Measurements from ENCODE around the gene MAPK8IP3.
A peak's percentile ranks its signal among the peaks of the same experiment; 100 is the strongest.

Gene MAPK8IP3

GRCh38 chr16:1740234-1740633, 34.2 kb downstream of the MAPK8IP3 start:
- DNase-seq (ENCODE audit: low read depth), result no peak

DNA sequence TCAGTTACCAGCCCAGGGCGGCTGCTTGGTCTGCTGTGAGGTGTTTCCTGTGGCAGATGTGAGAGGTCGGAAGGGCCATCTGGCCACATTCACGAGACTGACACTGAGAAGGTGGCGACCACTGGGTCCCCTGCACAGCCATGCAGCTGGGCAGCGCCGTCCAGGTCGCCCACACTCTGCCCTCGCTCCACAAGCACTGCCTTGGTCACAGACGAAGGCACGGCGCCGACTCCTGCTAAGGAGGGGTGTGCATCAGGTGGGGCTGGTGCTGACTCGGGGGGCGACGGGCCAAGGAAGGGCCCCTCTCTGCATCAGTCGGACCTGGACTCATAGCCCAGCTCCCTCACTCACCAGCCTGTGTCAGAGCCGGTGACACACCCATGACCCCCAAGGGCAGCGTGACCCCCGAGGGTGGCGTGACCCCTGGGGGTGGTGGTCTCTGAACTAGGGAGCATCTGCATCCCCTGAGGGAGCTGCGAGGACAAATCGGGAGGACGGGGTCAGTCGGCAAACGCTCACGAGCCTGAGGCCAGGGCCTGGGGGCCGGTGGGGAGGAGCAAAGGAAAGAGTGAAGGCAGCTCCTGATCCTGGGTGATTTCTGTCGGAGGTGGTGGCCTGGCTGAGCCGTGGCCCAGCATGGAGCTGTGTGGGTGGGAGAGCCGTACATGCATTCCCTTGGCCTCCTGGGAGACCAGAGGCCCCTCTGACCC, 34.9 kb downstream of the MAPK8IP3 start:
- DNase-seq (ENCODE audit: low read depth), result no peak

GRCh38 chr16:1741553-1742165, 35.7 kb downstream of the MAPK8IP3 start:
- no peak for DNase-seq (ENCODE audit: low read depth)

- no peak for DNase-seq (ENCODE audit: low read depth)
These were observed 37.7 kb downstream of the MAPK8IP3 start for GRCh38 chr16:1743376-1744337.

DNA sequence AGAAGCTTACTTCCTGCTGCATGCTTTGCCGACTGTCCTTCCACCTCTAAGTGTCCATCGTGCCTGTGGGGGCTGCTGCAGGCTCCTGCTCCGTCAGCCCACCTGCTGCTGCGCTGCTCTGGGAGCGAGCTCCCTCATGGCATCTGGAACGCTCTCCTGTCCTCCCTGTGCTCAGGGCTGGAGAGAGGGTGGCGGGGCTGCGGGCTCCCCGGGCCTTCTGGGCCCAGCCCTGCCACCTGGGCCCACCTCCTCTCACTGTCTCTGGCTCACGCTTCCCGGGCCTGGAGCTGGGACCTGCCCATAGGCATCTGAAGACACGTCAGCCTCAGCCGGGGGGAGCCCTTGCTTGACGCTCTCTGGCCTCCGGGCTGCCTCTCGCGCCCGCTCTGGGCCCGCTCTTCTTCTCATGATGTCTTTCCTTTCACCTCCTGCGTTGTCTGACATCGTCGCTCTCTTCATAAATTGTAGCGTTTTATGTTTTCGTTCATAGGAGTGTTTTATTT, 38.4 kb downstream of the MAPK8IP3 start:
- no peak for DNase-seq (ENCODE audit: low read depth)

GRCh38 chr16:1745181-1745899, 39.3 kb downstream of the MAPK8IP3 start:
- peak; percentile 38 for DNase-seq (ENCODE audit: low read depth)

GRCh38 chr16:1745900-1746692, 40.1 kb downstream of the MAPK8IP3 start:
- DNase-seq (ENCODE audit: low read depth), result peak; percentile 93

DNA sequence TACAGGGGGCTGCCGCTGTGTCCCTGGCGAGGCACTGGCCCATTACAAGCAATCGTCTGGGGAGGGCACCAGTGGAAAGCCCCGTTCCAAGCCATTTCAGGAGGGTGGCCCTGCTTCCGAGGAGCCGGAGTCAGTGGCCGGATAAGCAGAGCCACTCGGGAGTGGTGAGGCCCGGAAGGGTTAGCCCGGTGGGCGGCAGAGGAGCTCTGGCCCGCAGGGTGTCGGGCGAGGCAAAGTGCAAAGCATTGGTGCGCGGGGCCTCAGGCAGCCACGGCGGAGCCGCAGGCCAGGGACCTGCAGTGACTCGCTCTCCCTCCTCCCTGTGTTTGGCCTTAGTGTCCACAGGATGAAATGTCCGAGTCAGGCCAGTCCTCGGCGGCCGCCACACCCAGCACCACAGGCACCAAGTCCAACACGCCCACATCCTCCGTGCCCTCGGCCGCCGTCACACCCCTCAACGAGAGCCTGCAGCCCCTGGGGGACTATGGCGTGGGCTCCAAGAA, 40.7 kb downstream of the MAPK8IP3 start:
- DNase-seq (ENCODE audit: low read depth), result no peak

GRCh38 chr16:1747934-1748333, 41.9 kb downstream of the MAPK8IP3 start:
- DNase-seq (ENCODE audit: low read depth), result no peak

- DNase-seq (ENCODE audit: low read depth), result no peak
These were observed 43.4 kb downstream of the MAPK8IP3 start for GRCh38 chr16:1749152-1750117.

DNA sequence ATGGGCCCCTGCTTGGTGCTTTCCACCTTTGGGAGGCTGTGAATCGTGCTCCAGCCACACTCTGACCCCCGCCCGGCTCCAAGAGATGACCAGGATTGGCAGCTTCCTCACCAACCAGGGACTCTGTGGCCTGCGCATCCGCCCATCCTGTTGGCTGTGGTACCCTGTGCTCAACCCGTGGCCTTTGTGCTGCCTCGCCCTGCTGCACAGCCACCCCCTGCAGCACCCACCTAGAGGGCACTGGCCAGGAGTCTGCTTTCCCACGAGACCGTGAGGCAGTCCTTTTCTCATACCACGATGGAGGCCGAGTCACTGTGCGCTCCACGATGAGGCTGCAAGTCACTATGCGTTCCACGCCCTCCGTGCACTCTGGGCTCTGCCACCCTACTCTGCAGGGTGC, 46.0 kb downstream of the MAPK8IP3 start:
- no peak for DNase-seq (ENCODE audit: low read depth)

DNA sequence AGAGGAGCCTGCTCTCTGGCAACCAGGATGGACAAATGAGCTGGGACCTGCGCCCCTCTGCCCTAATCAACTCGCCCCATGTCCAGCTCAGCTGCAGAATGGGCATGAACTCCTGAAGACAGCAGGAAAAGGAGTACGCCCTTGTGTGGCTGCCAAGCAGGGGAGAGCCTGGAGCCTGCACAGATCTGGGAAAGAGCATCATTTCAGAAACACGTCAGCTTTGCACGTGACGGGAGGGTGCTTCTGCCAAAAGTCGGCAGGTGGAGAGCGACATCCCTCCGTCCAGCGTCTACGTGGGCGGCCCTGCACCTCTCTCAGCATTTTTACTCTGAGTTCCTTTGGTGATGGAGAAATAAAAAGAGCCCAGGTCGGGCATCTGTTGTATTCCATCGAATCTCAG, 46.9 kb downstream of the MAPK8IP3 start:
- DNase-seq (ENCODE audit: low read depth), result no peak

GRCh38 chr16:1754204-1754603, 48.2 kb downstream of the MAPK8IP3 start:
- no peak for DNase-seq (ENCODE audit: low read depth)

DNA sequence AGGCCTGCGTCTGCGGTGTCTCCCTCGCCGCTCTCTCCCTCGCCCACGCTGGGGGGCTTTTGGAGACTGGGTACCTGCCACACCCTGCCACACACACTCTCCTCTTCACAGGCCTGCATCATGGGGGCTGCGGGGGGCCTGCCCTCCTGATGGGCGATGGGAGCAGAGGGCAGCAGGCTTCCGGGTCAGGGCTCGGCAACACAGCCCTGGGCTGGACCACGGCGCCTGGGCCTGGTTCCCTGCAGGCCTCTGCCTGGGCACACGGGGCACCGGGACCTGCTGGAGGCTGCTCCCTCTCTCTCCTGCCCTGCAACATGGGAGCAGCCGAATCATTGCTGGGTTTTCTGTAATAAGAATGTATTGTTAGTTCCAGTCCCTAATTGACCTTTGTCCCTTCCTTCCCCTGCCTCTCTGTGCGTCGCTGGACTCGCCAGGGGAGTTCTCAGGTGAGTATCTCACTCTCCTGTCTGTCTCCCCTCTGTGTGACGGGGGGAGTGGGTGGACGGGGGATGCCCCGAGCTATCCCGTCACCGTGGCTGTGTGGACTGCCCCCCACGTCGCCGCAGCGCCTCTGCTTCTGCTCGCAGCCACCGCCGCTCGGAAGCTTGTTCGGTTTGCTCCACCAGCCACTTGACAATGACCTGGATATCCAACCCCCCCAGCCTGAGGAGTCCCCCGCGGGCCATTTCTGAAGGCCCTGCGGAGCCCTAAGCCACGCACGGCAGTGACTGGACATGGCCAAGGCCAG, 51.9 kb downstream of the MAPK8IP3 start:
- DNase-seq (ENCODE audit: low read depth), result no peak

DNA sequence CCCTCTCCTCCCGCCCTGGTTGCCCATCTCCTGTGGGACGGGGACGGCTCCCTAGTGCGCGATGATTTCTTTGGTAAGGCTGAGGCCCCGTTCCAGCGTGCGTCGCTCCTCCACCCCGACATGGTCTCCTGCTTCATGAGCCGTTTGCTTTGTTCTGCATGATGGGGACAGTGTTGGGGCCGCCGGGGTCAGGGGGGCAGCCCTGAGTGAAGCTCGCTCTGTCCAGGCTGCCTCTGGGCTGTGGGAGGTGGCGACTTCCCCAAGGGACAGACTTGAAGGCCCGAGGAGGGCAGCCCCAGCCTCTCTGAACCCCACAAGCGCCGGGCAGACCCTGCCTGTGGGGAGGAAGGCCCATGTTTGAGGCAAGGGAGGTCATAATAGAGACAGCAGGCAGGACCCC, 52.9 kb downstream of the MAPK8IP3 start:
- no peak for DNase-seq (ENCODE audit: low read depth)

DNA sequence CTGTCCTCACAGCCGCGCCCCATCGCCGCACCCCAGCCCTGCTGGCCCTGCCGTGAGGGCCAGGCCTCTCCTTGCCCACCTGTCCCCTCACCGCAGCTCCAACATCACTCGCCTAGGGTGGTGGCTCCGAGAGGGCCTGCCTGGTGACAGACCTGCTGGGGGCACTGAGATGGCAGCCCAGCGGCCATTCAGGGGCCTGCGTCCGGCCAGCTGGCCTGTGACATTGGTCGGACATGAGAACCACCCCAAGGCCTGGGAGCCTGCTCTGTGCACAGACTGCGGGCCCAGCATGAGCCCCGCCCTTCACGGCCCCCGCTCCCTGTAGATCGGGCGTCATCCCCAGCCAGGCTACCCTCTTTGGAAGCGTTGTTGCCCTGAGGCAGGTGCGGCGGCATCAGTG, 53.5 kb downstream of the MAPK8IP3 start:
- no peak for DNase-seq (ENCODE audit: low read depth)

DNA sequence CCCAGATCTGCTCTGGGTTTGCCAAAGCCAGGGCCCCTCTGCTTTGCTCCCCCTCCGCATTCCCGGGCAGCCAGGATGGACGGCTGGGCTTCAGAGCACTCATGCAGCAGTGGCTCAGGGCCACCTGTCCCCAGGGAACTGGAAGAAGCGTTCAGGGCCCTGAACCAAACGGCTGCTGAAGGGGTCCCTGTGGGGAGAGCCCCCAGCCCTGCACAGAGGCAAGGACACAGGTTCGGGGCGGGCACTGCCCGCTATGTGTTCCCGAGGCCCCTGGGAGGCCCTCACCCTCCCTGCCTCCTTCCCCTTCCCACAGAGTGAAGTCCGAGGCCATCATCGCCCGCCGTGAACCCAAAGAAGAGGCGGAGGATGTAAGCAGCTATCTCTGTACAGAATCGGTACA, 54.9 kb downstream of the MAPK8IP3 start:
- no peak for DNase-seq (ENCODE audit: low read depth)

DNA sequence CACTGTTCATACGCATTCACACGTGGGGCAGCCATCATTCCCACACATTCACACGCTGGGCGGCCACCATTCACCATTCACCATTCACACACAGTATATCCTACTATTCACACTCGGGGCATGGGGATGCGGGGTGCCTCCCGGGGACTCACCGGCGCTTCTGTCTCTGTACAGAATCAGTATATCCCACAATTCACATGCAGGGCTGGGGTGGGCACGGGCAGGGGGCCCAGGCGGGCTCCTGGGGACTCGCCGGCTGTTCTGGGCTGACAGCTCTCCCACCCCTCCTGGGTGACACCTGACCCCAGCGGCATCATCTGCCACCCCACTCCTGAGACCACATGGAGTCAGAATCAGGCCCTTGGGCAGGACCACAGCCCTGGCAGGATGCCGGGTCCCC, 55.8 kb downstream of the MAPK8IP3 start:
- DNase-seq (ENCODE audit: low read depth), result no peak
